Activated B cell treated with CpG ODN at 0.5 μM for 24 hours (primary cell): Measurements from ENCODE around the gene VTI1A. TPM values are rescaled to one million over a fixed set of nuclear protein-coding genes. Genes with fewer than 3 reads are reported as not detected.

ENCODE experiments used
- ATAC-seq: fragments of 200-7000 bp; cut with Tn5 transposase; one replicate; pipeline ENCODE4 v1.10.0; 2021; ENCODE audit warnings: low read depth, mild to moderate bottlenecking, moderate library complexity
- CTCF ChIA-PET: fragments of 350-600 bp; sonication (Branson Sonifier 250); formaldehyde crosslinking; loops from one replicate; lab custom pipeline; 2021; ENCODE audit warnings: antibody characterized with exemption; lab: Charles Lee
- POLR2A ChIA-PET: fragments of 350-600 bp; sonication (Branson Sonifier 250); formaldehyde crosslinking; loops from one replicate; lab custom pipeline; 2021; ENCODE audit warnings: antibody characterized with exemption; lab: Charles Lee
- DNase-seq: peaks from one replicate; pipeline ENCODE4 v3.0.0; 2022
- H3K27ac Mint-ChIP-seq: one replicate; pipeline ENCODE4 v1.8.0; 2020; ENCODE audit warnings: mixed read lengths
- H3K27me3 Mint-ChIP-seq: one replicate; pipeline ENCODE4 v1.8.0; 2021; ENCODE audit warnings: mixed read lengths
- H3K36me3 Mint-ChIP-seq: one replicate; pipeline ENCODE4 v1.8.0; 2021; ENCODE audit warnings: low read depth, mixed read lengths
- H3K4me1 Mint-ChIP-seq: one replicate; pipeline ENCODE4 v1.8.0; 2021; ENCODE audit warnings: mixed read lengths
- H3K4me3 Mint-ChIP-seq: one replicate; pipeline ENCODE4 v1.8.0; 2020; ENCODE audit warnings: mild to moderate bottlenecking, mixed read lengths
- H3K9me3 Mint-ChIP-seq: one replicate; pipeline ENCODE4 v1.8.0; 2020; ENCODE audit warnings: mixed read lengths
- intact Hi-C: fragments of 100-400 bp; cut with micrococcal nuclease; formaldehyde crosslinking; loops from one replicate; pipeline ENCODE4 v1.15.1; 2024
- total RNA-seq: library from RNA; stranded (reverse); gene quantifications from 2 replicates; pipeline ENCODE4 v1.2.3, GENCODE V29; 2022
- TF ChIP-seq, protein P1 (sequence below): fragments of 200-600 bp; IDR thresholded peaks from one replicate; pipeline ENCODE4 v1.8.0; 2022; ENCODE audit warnings: antibody characterized with exemption, mild to moderate bottlenecking

The VTI1A gene
- total RNA-seq, 1 donor from 2014 or later, result 74.0 TPM

DNA sequence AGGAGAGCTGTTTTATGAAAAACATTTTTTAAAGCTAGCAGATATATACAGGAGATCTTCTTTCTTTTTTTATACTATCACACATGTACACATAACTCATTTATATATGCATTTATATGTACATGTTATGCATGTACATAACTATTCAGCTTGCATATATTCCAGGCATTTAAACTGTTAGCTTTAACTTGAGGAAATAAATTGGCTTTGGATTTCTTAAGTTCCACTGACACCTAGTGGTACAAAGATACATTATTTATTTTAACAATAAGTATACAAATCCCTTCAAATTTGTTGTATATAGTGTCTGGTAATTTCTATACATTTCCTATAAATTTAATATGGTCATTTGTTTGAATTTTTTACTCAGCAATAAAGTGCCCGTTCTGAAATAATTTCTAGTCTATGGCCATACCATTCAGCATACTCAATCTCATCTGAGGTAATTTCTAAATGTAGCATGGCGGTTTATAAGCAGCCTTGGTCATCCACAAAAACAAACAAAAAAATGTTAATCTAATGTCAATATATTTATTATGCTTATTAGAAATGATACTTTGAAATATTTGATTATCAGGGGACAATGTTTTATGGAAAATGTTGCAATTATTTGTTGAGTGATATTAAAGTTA, 11.9 kb upstream of the VTI1A start:
- ATAC-seq, result no peak
- ChIA-PET CTCF (interaction anchor here (0.8 to 3.1 kb wide), 12 partner anchors 9 to 320 kb away, joined by 3 to 11 read pairs (median 4); partner anchors contain the start of gene GPAM), POLR2A (interaction anchor here (1.5 kb wide), 1 partner anchor 12 kb away, joined by 4 read pairs; the partner anchor contains the start of genes VTI1A and ZDHHC6)
- no peaks in the 10 kb centered on the region for H3K4me1 Mint-ChIP-seq
- TF ChIP-seq, protein P1, sequence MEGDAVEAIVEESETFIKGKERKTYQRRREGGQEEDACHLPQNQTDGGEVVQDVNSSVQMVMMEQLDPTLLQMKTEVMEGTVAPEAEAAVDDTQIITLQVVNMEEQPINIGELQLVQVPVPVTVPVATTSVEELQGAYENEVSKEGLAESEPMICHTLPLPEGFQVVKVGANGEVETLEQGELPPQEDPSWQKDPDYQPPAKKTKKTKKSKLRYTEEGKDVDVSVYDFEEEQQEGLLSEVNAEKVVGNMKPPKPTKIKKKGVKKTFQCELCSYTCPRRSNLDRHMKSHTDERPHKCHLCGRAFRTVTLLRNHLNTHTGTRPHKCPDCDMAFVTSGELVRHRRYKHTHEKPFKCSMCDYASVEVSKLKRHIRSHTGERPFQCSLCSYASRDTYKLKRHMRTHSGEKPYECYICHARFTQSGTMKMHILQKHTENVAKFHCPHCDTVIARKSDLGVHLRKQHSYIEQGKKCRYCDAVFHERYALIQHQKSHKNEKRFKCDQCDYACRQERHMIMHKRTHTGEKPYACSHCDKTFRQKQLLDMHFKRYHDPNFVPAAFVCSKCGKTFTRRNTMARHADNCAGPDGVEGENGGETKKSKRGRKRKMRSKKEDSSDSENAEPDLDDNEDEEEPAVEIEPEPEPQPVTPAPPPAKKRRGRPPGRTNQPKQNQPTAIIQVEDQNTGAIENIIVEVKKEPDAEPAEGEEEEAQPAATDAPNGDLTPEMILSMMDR, result no peak
- H3K27ac Mint-ChIP-seq, result no peak overlapping the region
- intact Hi-C loops, result loop anchor here (2.0 to 10.0 kb wide), 4 partner anchors 37 to 318 kb away; partner anchors contain the start of gene GPAM
- no peak overlapping the region for H3K4me3 Mint-ChIP-seq
- H3K9me3 Mint-ChIP-seq, result no peaks in the 10 kb centered on the region
- H3K36me3 Mint-ChIP-seq, result peaks cover 69% of the 10 kb centered on the region
- no peak for DNase-seq
- no peaks in the 10 kb centered on the region for H3K27me3 Mint-ChIP-seq

DNA sequence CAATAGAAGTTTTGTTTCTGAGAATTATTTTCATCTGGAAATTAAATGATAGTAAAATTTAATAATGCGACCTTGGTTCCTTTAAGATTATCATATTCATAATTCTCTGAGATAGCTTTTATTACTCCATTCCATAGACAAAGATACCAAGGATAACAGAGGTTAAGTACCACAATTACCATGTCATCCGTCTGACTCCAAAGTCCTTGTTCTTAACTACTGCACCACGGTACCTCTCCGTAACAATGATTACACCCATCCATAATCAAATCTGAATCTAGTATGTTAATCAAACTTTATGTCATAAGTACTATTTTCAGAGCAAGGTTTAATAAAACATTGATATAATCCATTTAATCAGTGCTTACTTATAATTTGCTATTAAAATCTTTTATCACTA, 8.7 kb upstream of the VTI1A start:
- intact Hi-C loops, result loop anchor here (10.0 kb wide), 1 partner anchor 124 kb away; no protein-coding TSS in a partner anchor
- Mint-ChIP-seq H3K36me3 (peaks cover 68% of the 10 kb centered on the region), H3K9me3 (no peaks in the 10 kb centered on the region), H3K27me3 (no peaks in the 10 kb centered on the region), H3K4me3 (no peak overlapping the region), H3K4me1 (no peaks in the 10 kb centered on the region), H3K27ac (no peak overlapping the region)
- no peak for ATAC-seq
- CTCF ChIA-PET, result no interaction called here
- no peak for DNase-seq
- POLR2A ChIA-PET, result no interaction called here
- TF ChIP-seq, protein P1, result no peak

DNA sequence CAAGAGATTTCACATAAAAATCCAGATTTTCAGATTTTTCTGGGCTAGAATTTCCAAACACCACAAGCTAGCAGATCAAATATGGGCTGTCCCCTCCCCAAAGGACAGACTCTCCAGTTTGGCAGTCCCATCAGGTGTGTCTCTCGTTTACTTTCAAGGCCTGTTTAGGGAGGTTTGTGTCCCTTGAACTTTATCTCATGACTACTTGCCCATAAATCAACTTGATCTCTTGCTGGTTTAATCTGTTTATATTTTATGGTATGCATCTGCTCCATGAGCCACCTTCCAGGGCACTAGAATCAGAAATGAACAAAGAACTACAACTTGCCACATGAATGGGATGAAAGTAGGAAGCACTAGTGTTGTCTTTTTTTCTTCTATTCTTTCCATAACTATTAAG, 5.5 kb upstream of the VTI1A start:
- Mint-ChIP-seq H3K27ac (no peak overlapping the region), H3K27me3 (no peaks in the 10 kb centered on the region), H3K4me3 (no peak overlapping the region), H3K4me1 (peaks cover 21% of the 10 kb centered on the region), H3K9me3 (no peaks in the 10 kb centered on the region), H3K36me3 (peaks cover 71% of the 10 kb centered on the region)
- DNase-seq (no peak), ATAC-seq (no peak)
- POLR2A ChIA-PET, result no interaction called here
- intact Hi-C loops, result no loop called here
- CTCF ChIA-PET, result no interaction called here
- TF ChIP-seq, protein P1, result no peak

DNA sequence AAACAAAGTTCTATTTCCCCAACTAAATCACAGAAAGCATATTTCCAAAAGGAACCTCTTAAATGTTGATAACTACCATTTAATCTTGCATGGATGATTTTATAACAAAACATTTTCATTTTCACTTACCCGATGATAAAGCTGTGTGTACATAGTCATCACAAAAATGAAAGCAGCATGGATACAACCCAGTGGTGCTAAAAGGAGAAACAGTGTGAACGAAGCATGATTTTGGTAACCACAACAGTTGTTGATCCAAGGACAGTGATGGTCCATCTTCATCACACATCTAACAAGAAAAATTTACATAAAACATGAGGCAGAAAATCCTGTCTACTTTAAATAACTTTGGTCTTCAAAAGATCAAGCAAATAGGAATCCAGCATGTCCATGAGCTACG, 5.0 kb upstream of the VTI1A start:
- TF ChIP-seq, protein P1, result no peak
- ChIA-PET CTCF (no interaction called here), POLR2A (no interaction called here)
- Mint-ChIP-seq H3K27ac (no peak overlapping the region), H3K4me3 (no peak overlapping the region), H3K4me1 (peaks cover 21% of the 10 kb centered on the region), H3K9me3 (no peaks in the 10 kb centered on the region), H3K36me3 (peaks cover 72% of the 10 kb centered on the region), H3K27me3 (no peaks in the 10 kb centered on the region)
- no peak for ATAC-seq
- DNase-seq, result no peak
- intact Hi-C loops, result no loop called here

DNA sequence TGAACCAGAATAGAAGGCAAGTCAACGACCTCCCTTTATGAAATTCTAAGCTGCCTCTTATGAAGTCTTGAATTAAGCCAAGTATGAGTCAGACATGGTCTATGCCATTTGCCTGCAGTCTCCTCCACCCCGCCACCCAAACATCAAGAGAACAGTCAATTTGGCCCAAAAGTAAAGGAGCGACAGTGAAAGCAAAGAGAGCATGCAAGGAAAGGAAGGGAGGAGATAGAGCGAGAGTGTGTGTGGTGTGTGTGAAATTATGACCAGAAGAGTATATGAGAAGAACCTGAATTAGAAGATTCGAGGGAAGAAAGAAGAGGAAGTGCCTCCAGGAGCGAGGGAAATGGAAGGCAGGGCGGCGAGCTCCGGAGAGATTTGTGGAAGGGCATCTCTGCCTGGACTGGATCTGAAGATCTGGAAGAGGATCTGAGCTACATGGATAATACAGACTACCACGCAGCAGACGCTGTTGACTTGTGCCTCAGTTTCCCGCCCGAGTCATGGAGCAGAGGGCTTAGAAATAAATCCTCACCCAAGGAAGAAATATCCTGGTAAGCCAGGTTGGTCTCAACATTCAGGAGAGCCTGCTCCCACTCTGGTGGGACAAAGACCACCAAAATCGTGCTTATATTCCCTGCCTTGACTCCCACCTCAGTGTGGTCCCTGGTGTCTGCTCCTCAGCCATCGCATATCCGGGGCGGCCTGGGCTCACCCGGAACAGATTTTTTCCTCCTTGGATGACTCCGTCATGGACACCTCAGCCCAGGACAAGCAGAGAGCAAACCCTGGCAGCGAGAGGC, 760 bp upstream of the VTI1A start:
- H3K27ac Mint-ChIP-seq, result peak overlapping the region; percentile 90
- intact Hi-C loops, result loop anchor here (1.0 to 2.0 kb wide), 3 partner anchors 27 to 1879 kb away; partner anchors contain the start of genes GPAM and SMC3
- H3K4me1 Mint-ChIP-seq, result peaks cover 41% of the 10 kb centered on the region
- ChIA-PET CTCF (interaction anchor here (1.2 kb wide), 1 partner anchor 26 kb away, joined by 7 read pairs; no protein-coding TSS in a partner anchor), POLR2A (interaction anchor here (0.8 to 1.9 kb wide), 7 partner anchors 11 to 1527 kb away, joined by 3 to 21 read pairs (median 4); partner anchors contain the start of genes BBIP1, GPAM and SHOC2)
- H3K9me3 Mint-ChIP-seq, result no peaks in the 10 kb centered on the region
- H3K27me3 Mint-ChIP-seq, result no peaks in the 10 kb centered on the region
- DNase-seq, result no peak
- no peak for ATAC-seq
- TF ChIP-seq, protein P1, result no peak
- H3K4me3 Mint-ChIP-seq, result peak overlapping the region; percentile 89
- peaks cover 64% of the 10 kb centered on the region for H3K36me3 Mint-ChIP-seq
